ENCODE results near the gene ANK3.

Gene ANK3

DNA sequence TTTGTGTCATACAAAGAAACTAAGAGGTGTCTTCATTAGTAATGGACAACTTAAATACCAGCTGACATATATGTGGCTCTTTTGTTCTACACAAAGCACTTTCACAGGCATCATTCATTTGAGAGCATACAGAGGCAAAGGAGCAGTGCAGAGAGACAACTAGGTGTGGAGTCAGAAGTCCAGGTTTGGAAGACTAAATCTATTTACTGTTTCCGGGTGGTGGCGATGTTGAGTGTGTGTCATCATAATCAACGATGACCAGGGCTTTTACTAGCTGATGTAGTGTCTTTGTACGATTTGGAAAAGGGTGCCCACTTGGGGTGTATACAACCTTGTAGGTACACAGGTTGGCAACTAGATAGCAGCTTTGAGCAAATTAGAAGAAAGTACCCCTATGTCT lies 287.9 kb downstream of the ANK3 start:
- no peaks in the 10 kb centered on the region for H3K27me3 Mint-ChIP-seq

DNA sequence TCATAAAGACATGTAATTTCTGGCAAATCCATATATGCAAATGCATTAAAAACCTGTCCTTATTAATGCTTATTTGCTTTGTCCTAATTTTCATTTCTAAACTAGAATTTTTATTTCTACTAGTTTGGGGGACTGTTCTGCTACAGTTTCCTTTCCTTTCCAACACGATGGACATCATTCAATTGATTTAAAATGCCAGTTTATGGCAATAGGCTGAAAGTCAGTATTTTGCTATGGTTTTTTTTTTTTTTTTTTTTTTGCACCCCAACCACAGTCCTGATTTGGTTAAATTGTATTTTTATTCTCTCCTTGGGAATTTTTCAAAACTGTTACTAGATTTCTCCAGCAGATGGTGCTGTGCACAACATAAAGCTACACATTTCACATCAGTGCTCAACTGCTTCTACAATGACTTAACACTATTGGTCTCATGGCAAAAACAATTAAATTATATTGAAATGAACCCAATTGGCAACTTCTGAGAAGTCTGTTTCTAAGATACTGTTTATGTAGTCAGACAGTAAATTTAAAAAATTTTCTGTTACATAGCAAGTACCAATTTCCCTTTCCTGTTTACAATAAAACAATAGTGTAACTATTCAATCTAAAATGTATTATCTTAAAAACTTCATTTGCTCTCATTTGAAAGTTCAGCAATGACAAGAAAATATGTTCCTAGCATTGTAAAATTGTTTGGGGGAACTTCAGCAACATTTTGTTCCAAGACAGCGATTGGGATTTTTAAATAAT lies 289.5 kb downstream of the ANK3 start:
- CTCF ChIA-PET = interaction anchor here (0.7 to 2.7 kb wide), 6 partner anchors 15 to 342 kb away, joined by 3 to 9 read pairs (median 4); no protein-coding TSS in a partner anchor
- DNase-seq = no peak
- Mint-ChIP-seq H3K27me3 (no peaks in the 10 kb centered on the region), H3K9me3 (no peaks in the 10 kb centered on the region), H3K4me1 (no peaks in the 10 kb centered on the region), H3K36me3 (peaks cover 3% of the 10 kb centered on the region), H3K4me3 (no peak overlapping the region), H3K27ac (no peak overlapping the region)

More for the DNA sequence above, 287.9 kb downstream of the ANK3 start:
- H3K4me1 Mint-ChIP-seq = no peaks in the 10 kb centered on the region
- CTCF ChIA-PET = interaction anchor here (0.7 to 2.7 kb wide), 5 partner anchors 14 to 667 kb away, joined by 3 to 9 read pairs (median 5); no protein-coding TSS in a partner anchor
- H3K27ac Mint-ChIP-seq = no peak overlapping the region
- peaks cover 4% of the 10 kb centered on the region for H3K36me3 Mint-ChIP-seq
- no peak for DNase-seq
- H3K9me3 Mint-ChIP-seq = no peaks in the 10 kb centered on the region
- no peak overlapping the region for H3K4me3 Mint-ChIP-seq

GRCh38 chr10:60098677-60099601 lies 290.7 kb downstream of the ANK3 start:
- Mint-ChIP-seq H3K4me3 (no peak overlapping the region), H3K4me1 (no peaks in the 10 kb centered on the region), H3K9me3 (no peaks in the 10 kb centered on the region), H3K27ac (no peak overlapping the region), H3K36me3 (peaks cover 3% of the 10 kb centered on the region), H3K27me3 (no peaks in the 10 kb centered on the region)
- CTCF ChIA-PET = interaction anchor here (0.5 to 2.2 kb wide), 6 partner anchors 17 to 549 kb away, joined by 3 to 8 read pairs (median 3); no protein-coding TSS in a partner anchor
- DNase-seq = no peak

GRCh38 chr10:60096761-60097513 lies 292.7 kb downstream of the ANK3 start:
- Mint-ChIP-seq H3K4me1 (no peaks in the 10 kb centered on the region), H3K4me3 (no peak overlapping the region), H3K36me3 (no peaks in the 10 kb centered on the region), H3K27me3 (no peaks in the 10 kb centered on the region), H3K9me3 (no peaks in the 10 kb centered on the region), H3K27ac (no peak overlapping the region)
- no peak for DNase-seq
- CTCF ChIA-PET = no interaction called here

- DNase-seq = no peak
- Mint-ChIP-seq H3K9me3 (no peaks in the 10 kb centered on the region), H3K27ac (no peak overlapping the region), H3K4me3 (no peak overlapping the region), H3K27me3 (no peaks in the 10 kb centered on the region), H3K4me1 (no peaks in the 10 kb centered on the region), H3K36me3 (no peaks in the 10 kb centered on the region)
- CTCF ChIA-PET = interaction anchor here (1.0 kb wide), 1 partner anchor 228 kb away, joined by 3 read pairs; no protein-coding TSS in a partner anchor
Measured at GRCh38 chr10:60093317-60093716, 296.4 kb downstream of the ANK3 start.

- CTCF ChIA-PET = no interaction called here
- Mint-ChIP-seq H3K27me3 (no peaks in the 10 kb centered on the region), H3K36me3 (no peaks in the 10 kb centered on the region), H3K9me3 (no peaks in the 10 kb centered on the region), H3K4me3 (no peak overlapping the region), H3K4me1 (no peaks in the 10 kb centered on the region), H3K27ac (no peak overlapping the region)
- no peak for DNase-seq
Measured at GRCh38 chr10:60086862-60087261, 302.8 kb downstream of the ANK3 start.

- DNase-seq = no peak
- no peaks in the 10 kb centered on the region for H3K4me1 Mint-ChIP-seq
- H3K27me3 Mint-ChIP-seq = no peaks in the 10 kb centered on the region
- CTCF ChIA-PET = no interaction called here
- H3K36me3 Mint-ChIP-seq = no peaks in the 10 kb centered on the region
- H3K27ac Mint-ChIP-seq = no peak overlapping the region
- H3K4me3 Mint-ChIP-seq = no peak overlapping the region
- H3K9me3 Mint-ChIP-seq = no peaks in the 10 kb centered on the region
Measured at GRCh38 chr10:60086421-60086820, 303.3 kb downstream of the ANK3 start.

DNA sequence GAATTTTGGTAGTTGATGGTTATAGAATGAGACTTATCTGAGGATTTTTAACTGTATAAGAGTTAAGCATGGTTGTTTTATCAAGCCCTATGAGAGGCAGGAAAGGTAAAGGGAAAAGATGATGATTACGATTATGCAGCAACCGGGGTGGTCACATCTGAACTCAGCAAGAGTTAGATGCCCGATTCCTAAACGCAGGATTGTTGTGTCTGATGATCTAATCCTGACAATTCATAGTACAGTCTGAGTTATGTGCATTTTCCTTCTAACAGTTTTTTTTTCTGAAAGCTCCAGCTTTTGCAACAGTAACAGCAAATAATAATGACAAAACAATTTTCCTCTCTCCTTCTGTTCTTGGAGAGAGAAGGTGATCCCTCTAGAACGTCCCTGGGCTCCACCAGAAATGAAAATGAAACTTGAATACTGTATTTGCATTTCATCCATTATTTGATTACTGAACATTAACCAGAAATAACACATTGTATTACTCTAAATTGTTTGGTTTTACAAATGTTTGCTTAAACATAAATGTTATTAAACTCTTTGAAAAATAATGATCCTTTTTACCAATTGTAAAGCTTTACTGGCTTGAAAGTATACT lies 306.8 kb downstream of the ANK3 start:
- Mint-ChIP-seq H3K4me3 (no peak overlapping the region), H3K4me1 (no peaks in the 10 kb centered on the region), H3K27ac (no peak overlapping the region), H3K9me3 (no peaks in the 10 kb centered on the region), H3K36me3 (no peaks in the 10 kb centered on the region), H3K27me3 (no peaks in the 10 kb centered on the region)
- DNase-seq = no peak
- CTCF ChIA-PET = no interaction called here

DNA sequence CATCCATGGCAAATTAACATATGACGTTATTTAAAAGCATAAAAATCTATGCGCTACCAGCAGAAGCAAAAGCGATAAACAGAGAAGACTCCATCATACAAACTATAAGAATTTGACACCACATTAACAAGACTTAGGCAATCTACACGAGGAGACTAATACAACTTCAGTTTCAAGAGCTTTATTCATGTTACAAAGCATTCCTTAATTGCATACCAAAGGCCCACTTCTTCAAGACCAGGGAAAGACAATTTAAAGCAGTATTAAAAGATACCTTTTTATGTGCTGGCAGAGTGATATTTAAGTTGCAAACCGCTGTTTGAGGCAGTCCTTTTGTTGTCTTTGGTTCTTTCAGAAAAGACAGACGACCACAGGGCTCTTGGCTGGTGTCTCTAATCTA lies 307.3 kb downstream of the ANK3 start:
- Mint-ChIP-seq H3K4me3 (no peak overlapping the region), H3K36me3 (no peaks in the 10 kb centered on the region), H3K27ac (no peak overlapping the region), H3K4me1 (no peaks in the 10 kb centered on the region), H3K9me3 (no peaks in the 10 kb centered on the region), H3K27me3 (no peaks in the 10 kb centered on the region)
- no peak for DNase-seq
- CTCF ChIA-PET = no interaction called here

- H3K9me3 Mint-ChIP-seq = no peaks in the 10 kb centered on the region
- H3K4me1 Mint-ChIP-seq = no peaks in the 10 kb centered on the region
- peaks cover 9% of the 10 kb centered on the region for H3K36me3 Mint-ChIP-seq
- DNase-seq = no peak
- no peak overlapping the region for H3K4me3 Mint-ChIP-seq
- no peaks in the 10 kb centered on the region for H3K27me3 Mint-ChIP-seq
- CTCF ChIA-PET = no interaction called here
- H3K27ac Mint-ChIP-seq = no peak overlapping the region
Measured at GRCh38 chr10:60073781-60074656, 315.7 kb downstream of the ANK3 start.

GRCh38 chr10:60073397-60073780 lies 316.3 kb downstream of the ANK3 start:
- H3K27ac Mint-ChIP-seq = no peak overlapping the region
- no peak overlapping the region for H3K4me3 Mint-ChIP-seq
- H3K36me3 Mint-ChIP-seq = peaks cover 9% of the 10 kb centered on the region
- no peaks in the 10 kb centered on the region for H3K9me3 Mint-ChIP-seq
- H3K4me1 Mint-ChIP-seq = no peaks in the 10 kb centered on the region
- no peak for DNase-seq
- H3K27me3 Mint-ChIP-seq = no peaks in the 10 kb centered on the region
- CTCF ChIA-PET = no interaction called here

DNA sequence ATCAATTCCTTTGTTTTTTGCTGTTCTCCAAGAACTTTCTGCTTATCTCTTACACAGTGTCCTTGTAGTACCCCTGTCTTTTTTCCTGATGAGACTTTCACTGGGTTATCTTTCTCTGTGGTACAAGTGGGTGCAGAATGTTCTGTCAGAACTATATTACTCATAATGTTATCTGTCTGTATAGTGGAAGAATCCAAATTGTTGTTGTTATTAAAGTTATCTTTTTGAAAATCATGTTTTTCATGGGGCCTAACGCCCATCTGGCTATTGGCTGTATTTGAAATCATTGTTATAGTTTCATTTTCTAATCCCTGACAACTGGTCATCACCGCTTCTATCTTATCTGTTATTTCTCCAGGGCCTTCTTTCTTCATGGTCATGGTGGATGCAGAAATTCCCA lies 320.4 kb downstream of the ANK3 start:
- no peak for DNase-seq
- H3K9me3 Mint-ChIP-seq = no peaks in the 10 kb centered on the region
- H3K27ac Mint-ChIP-seq = no peak overlapping the region
- CTCF ChIA-PET = no interaction called here
- no peaks in the 10 kb centered on the region for H3K27me3 Mint-ChIP-seq
- peaks cover 2% of the 10 kb centered on the region for H3K36me3 Mint-ChIP-seq
- no peaks in the 10 kb centered on the region for H3K4me1 Mint-ChIP-seq
- H3K4me3 Mint-ChIP-seq = no peak overlapping the region

- Mint-ChIP-seq H3K9me3 (no peaks in the 10 kb centered on the region), H3K36me3 (no peaks in the 10 kb centered on the region), H3K27ac (no peak overlapping the region), H3K27me3 (no peaks in the 10 kb centered on the region), H3K4me1 (no peaks in the 10 kb centered on the region), H3K4me3 (no peak overlapping the region)
- CTCF ChIA-PET = no interaction called here
- no peak for DNase-seq
Measured at GRCh38 chr10:60050366-60050765, 339.3 kb downstream of the ANK3 start.

All from activated naive CD4-positive, alpha-beta T cell treated with anti-CD3 and anti-CD28 coated beads, Interleukin-2, amount 10 ng/mL, durations not matched to agents 7 days and 5 days (primary cell).